B cell (primary cell): Measurements from ENCODE around the gene PDPN. TPM values are rescaled to one million over a fixed set of nuclear protein-coding genes. Genes with fewer than 3 reads are reported as not detected.

Source experiments
- ATAC-seq: fragments of 200-7000 bp; cut with Tn5 transposase; one replicate; pipeline ENCODE4 v1.10.0; 2021; ENCODE audit warnings: low read depth, mild to moderate bottlenecking, moderate number of reproducible peaks, moderate library complexity
- CTCF ChIA-PET: fragments of 350-600 bp; sonication (Branson Sonifier 250); formaldehyde crosslinking; loops from one replicate; lab custom pipeline; 2021; ENCODE audit warnings: antibody characterized with exemption, inconsistent platforms; lab: Charles Lee
- POLR2A ChIA-PET: fragments of 350-600 bp; sonication (Branson Sonifier 250); formaldehyde crosslinking; loops from one replicate; lab custom pipeline; 2021; ENCODE audit warnings: antibody characterized with exemption; lab: Charles Lee
- DNase-seq: peaks from one replicate; pipeline ENCODE4 v3.0.0; 2013
- H2AFZ ChIP-seq: 2 replicates; pipeline ENCODE4 v1.6.1; 2012; ENCODE audit warnings: mild to moderate bottlenecking, low read depth, low read length; ENCODE audit not compliant: insufficient read depth, poor library complexity, severe bottlenecking
- H3K27ac ChIP-seq, 2 donors: 1 replicate in 1 of 2; 2 replicates in 1 of 2; pipeline ENCODE4 v1.5.1; 2012 to 2013; ENCODE audit warnings: low read length in 2 of 2, mild to moderate bottlenecking in 2 of 2, moderate library complexity in 1 of 2
- H3K27me3 ChIP-seq, 4 experiments: fragments of 200-600 bp in 1 of 4; sonication (generic) in 1 of 4; replicated peaks in 1 of 4; 1 replicate in 2 of 4; 2 replicates in 2 of 4; pipeline versions ENCODE4 v1.6.1 to v1.7.0; 2013 to 2016; ENCODE audit warnings: low read length in 3 of 4, mild to moderate bottlenecking in 2 of 4, mixed read lengths in 1 of 4, moderate library complexity in 1 of 4; ENCODE audit not compliant: insufficient read depth in 4 of 4, control insufficient read depth in 3 of 4; ENCODE audit errors: control extremely low read depth in 1 of 4
- H3K36me3 ChIP-seq, 2 experiments: replicated peaks in 1 of 2; 1 replicate in 1 of 2; 2 replicates in 1 of 2; pipeline versions ENCODE4 v1.6.1 to v1.7.1; 2013; ENCODE audit warnings: low read length in 1 of 2; ENCODE audit not compliant: insufficient read depth in 2 of 2, control insufficient read depth in 1 of 2; ENCODE audit errors: control extremely low read depth in 1 of 2, extremely low read depth in 1 of 2
- H3K4me1 ChIP-seq, 2 donors: fragments of 200-600 bp in 1 of 2; sonication (generic) in 1 of 2; 1 replicate in 1 of 2; 2 replicates in 1 of 2; pipeline versions ENCODE4 v1.5.1 to v1.6.1; 2013 to 2017; ENCODE audit warnings: low read length in 2 of 2; ENCODE audit not compliant: control insufficient read depth in 2 of 2, insufficient read depth in 2 of 2
- H3K4me2 ChIP-seq: replicated peaks from 2 replicates; pipeline ENCODE3; 2012; ENCODE audit warnings: mild to moderate bottlenecking, low read depth, low read length; ENCODE audit not compliant: poor library complexity, severe bottlenecking
- H3K4me3 ChIP-seq, 5 experiments: fragments of 200-600 bp in 1 of 5; sonication (generic) in 1 of 5; 1 replicate in 3 of 5; 2 replicates in 2 of 5; pipeline versions ENCODE4 v1.5.1 to v1.7.0; 2011 to 2016; ENCODE audit warnings: low read length in 4 of 5, mild to moderate bottlenecking in 4 of 5, low read depth in 2 of 5, control low read depth in 1 of 5, moderate library complexity in 1 of 5; ENCODE audit not compliant: insufficient read depth in 1 of 5; ENCODE audit errors: control extremely low read depth in 1 of 5, extremely low read depth in 1 of 5
- H3K79me2 ChIP-seq: fragments of 200-600 bp; sonication (generic); one replicate; pipeline ENCODE4 v1.6.0; 2016; ENCODE audit warnings: low read length; ENCODE audit not compliant: control insufficient read depth, insufficient read depth
- H3K9ac ChIP-seq: fragments of 200-600 bp; sonication (generic); 2 replicates; pipeline ENCODE4 v1.6.1; 2017; ENCODE audit warnings: mild to moderate bottlenecking, low read length, moderate library complexity
- H3K9me3 ChIP-seq, 3 donors: one replicate each; pipeline versions ENCODE4 v1.6.1 to v1.7.1; 2013; ENCODE audit warnings: low read length in 2 of 3; ENCODE audit not compliant: control insufficient read depth in 2 of 3, insufficient read depth in 1 of 3; ENCODE audit errors: control extremely low read depth in 1 of 3
- H4K20me1 ChIP-seq: 2 replicates; pipeline ENCODE4 v1.6.0; 2012; ENCODE audit warnings: mild to moderate bottlenecking, low read length; ENCODE audit not compliant: insufficient read depth, control insufficient read depth, poor library complexity, severe bottlenecking
- H3K27ac Mint-ChIP-seq: one replicate; pipeline ENCODE4 v1.8.0; 2021; ENCODE audit warnings: mixed read lengths
- H3K27me3 Mint-ChIP-seq: one replicate; pipeline ENCODE4 v1.8.0; 2021; ENCODE audit warnings: mixed read lengths
- H3K4me1 Mint-ChIP-seq: one replicate; pipeline ENCODE4 v1.8.0; 2021; ENCODE audit warnings: mixed read lengths
- H3K4me3 Mint-ChIP-seq: one replicate; pipeline ENCODE4 v1.8.0; 2021; ENCODE audit warnings: mixed read lengths
- H3K9me3 Mint-ChIP-seq: one replicate; pipeline ENCODE4 v1.8.0; 2022; ENCODE audit warnings: mixed read lengths; ENCODE audit not compliant: insufficient read depth
- EZH2 ChIP-seq: IDR thresholded peaks from 2 replicates; pipeline ENCODE4 v1.6.1; 2012; ENCODE audit warnings: borderline replicate concordance, low read depth, mild to moderate bottlenecking, moderate library complexity, low read length; ENCODE audit not compliant: insufficient read depth, poor library complexity, severe bottlenecking
- WGBS: methylation state at CpG from one replicate; pipeline ENCODE4 v1.1.5; 2013; ENCODE audit warnings: missing lambda C conversion rate; ENCODE audit not compliant: insufficient coverage; 5-methylcytosine and 5-hydroxymethylcytosine counted together
- intact Hi-C: fragments of 100-400 bp; cut with micrococcal nuclease; formaldehyde crosslinking; loops from one replicate; pipeline ENCODE4 v1.10.0; 2022
- polyA plus RNA-seq: library from polyadenylated mRNA; depleted of rRNA; stranded (reverse); fragments of >200 nt; gene quantifications from 2 replicates; pipeline ENCODE4 v1.2.3, GENCODE V29; 2012
- total RNA-seq, 2 donors: library from RNA; stranded (reverse); fragments of 120-200 nt in 1 of 2; gene quantifications; 1 replicate in 1 of 2; 2 replicates in 1 of 2; pipeline versions ENCODE4 v1.2.3 to v1.2.4, GENCODE V29; 2013 to 2022
- TF ChIP-seq, protein P1 (sequence below): fragments of 200-600 bp; IDR thresholded peaks from one replicate; pipeline ENCODE4 v1.8.0; 2022; ENCODE audit warnings: antibody characterized with exemption, mild to moderate bottlenecking

PDPN gene
- total and polyA plus RNA-seq, 2 donors (not counting 1 experiment from before 2014, with no cell fraction given): not detected

DNA sequence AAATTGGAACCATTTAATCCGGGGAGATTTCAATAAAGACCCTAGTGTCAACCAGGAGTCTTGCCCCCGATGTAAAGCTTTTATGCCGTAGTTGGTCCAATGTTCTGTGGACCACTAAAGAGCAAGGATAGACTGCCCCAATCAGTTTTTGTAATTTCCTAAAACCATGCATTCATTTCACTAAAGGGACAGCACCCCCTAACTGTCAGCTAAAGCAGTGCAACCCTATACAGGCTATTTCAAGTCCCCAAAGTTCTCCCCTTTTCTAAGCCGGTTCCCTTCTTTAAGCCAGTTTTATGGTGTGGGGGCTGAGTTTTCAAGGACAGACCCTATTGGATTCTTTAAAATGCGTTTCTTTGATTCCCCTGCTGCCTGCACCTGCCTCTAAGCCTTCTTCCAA lies 12.7 kb upstream of the PDPN start:
- peaks cover 24% of the 10 kb centered on the region for H3K27me3 Mint-ChIP-seq
- ATAC-seq (no peak), DNase-seq (no peak)
- no peak overlapping the region for H3K4me3 Mint-ChIP-seq
- Histone ChIP-seq H3K4me1 (no peaks in the 10 kb centered on the region), H3K4me2 (no peak overlapping the region), H3K36me3 (no peaks in the 10 kb centered on the region), H3K4me3 (no peak overlapping the region), H3K9ac (no peak overlapping the region), H3K27me3 (peaks cover 0 to 2% (median 0%) of the 10 kb centered on the region in 4 experiments), H3K9me3 (no peaks in the 10 kb centered on the region), H3K79me2 (no peaks in the 10 kb centered on the region), H3K27ac (no peak overlapping the region), H4K20me1 (no peaks in the 10 kb centered on the region), H2AFZ (no peak overlapping the region)
- H3K9me3 Mint-ChIP-seq: no peaks in the 10 kb centered on the region
- ChIA-PET CTCF (no interaction called here), POLR2A (no interaction called here)
- 79% methylated on average over 2 of the region's 5 CpGs for whole genome bisulfite sequencing
- no peak overlapping the region for H3K27ac Mint-ChIP-seq
- no peak for TF ChIP-seq EZH2
- TF ChIP-seq, protein P1, sequence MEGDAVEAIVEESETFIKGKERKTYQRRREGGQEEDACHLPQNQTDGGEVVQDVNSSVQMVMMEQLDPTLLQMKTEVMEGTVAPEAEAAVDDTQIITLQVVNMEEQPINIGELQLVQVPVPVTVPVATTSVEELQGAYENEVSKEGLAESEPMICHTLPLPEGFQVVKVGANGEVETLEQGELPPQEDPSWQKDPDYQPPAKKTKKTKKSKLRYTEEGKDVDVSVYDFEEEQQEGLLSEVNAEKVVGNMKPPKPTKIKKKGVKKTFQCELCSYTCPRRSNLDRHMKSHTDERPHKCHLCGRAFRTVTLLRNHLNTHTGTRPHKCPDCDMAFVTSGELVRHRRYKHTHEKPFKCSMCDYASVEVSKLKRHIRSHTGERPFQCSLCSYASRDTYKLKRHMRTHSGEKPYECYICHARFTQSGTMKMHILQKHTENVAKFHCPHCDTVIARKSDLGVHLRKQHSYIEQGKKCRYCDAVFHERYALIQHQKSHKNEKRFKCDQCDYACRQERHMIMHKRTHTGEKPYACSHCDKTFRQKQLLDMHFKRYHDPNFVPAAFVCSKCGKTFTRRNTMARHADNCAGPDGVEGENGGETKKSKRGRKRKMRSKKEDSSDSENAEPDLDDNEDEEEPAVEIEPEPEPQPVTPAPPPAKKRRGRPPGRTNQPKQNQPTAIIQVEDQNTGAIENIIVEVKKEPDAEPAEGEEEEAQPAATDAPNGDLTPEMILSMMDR: peak; percentile 52
- intact Hi-C loops: no loop called here
- no peaks in the 10 kb centered on the region for H3K4me1 Mint-ChIP-seq

DNA sequence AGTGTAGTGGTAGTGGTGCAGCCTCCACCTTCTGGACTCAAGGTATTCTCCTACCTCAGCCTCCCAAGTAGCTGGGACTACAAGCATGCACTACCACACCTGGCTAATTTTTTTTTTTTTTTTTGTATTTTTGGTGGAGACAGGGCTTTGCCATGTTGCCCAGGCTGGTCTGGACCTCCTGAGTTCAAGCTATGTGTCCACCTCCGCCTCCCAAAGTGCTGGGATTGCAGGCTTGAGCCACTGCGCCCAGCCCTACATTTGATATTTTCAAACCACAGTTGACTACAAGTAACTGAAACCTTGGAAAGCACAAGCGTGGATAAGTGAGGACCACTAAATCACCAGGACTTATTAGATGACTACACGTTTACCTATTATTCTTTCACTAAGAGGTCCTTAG lies 10.0 kb upstream of the PDPN start:
- Histone ChIP-seq H2AFZ (no peak overlapping the region), H3K4me2 (no peak overlapping the region), H3K9me3 (no peaks in the 10 kb centered on the region), H3K27me3 (peaks cover 0 to 4% (median 1%) of the 10 kb centered on the region in 4 experiments), H3K79me2 (no peaks in the 10 kb centered on the region), H3K4me3 (no peak overlapping the region), H3K4me1 (no peaks in the 10 kb centered on the region), H3K9ac (no peak overlapping the region), H3K27ac (no peak overlapping the region), H4K20me1 (no peaks in the 10 kb centered on the region), H3K36me3 (no peaks in the 10 kb centered on the region)
- 89% methylated on average over 2 of the region's 4 CpGs for WGBS
- Mint-ChIP-seq H3K27me3 (peaks cover 39% of the 10 kb centered on the region), H3K4me3 (no peak overlapping the region), H3K4me1 (no peaks in the 10 kb centered on the region), H3K27ac (no peak overlapping the region), H3K9me3 (no peaks in the 10 kb centered on the region)
- no peak for ATAC-seq
- no peak for DNase-seq
- TF ChIP-seq, protein P1: no peak
- no peak for TF ChIP-seq EZH2
- POLR2A ChIA-PET: no interaction called here
- CTCF ChIA-PET: no interaction called here
- intact Hi-C loops: no loop called here
